ENCODE data around the gene VCAM1. TPM values are rescaled to one million over a fixed set of nuclear protein-coding genes. Genes with fewer than 3 reads are reported as not detected.

The VCAM1 gene
- total RNA-seq, 4 donors from 2014 or later, result 5.8 to 25.7 (median 7.9) TPM

GRCh38 chr1:100752791-100753190 lies 33.2 kb downstream of the VCAM1 start:
- TF ChIP-seq EP300 (IDR thresholded peaks at IDR 0.05), result no peak
- 91% methylated on average over 5 of the region's 5 CpGs for WGBS
- Histone ChIP-seq H3K27ac (replicated peaks in 1 of 4) (no peak overlapping the region), H3K9me3 (no peaks in the 10 kb centered on the region), H3K36me3 (no peaks in the 10 kb centered on the region), H3K27me3 (no peaks in the 10 kb centered on the region), H3K4me3 (no peak overlapping the region), H3K4me1 (no peaks in the 10 kb centered on the region)
- intact Hi-C loops (cut with DNase I), result no loop called here
- DNase-seq (ENCODE audit: extremely low spot score), result no peak

DNA sequence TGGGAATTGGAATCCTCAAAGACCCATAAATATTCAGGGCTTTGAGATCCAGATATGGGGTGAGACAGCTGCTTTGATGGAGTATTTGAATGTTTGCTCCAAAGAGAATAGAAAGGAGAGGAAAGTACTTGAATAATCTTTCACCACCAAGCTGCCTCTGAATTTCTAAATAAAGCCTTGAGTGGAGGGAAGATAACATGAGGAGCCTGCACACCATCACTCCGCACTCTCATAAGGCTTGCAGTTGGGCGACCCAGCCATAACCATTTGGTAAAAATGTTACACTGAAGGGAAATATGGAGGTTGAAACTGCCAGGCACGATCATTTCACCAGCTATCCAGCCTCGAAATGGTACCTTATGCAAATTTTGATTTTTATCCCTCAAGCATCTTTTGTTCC lies 38.4 kb downstream of the VCAM1 start:
- Histone ChIP-seq H3K4me1 (no peaks in the 10 kb centered on the region), H3K36me3 (no peaks in the 10 kb centered on the region), H3K27ac (replicated peaks in 1 of 4) (no peak overlapping the region), H3K4me3 (no peak overlapping the region), H3K9me3 (no peaks in the 10 kb centered on the region), H3K27me3 (no peaks in the 10 kb centered on the region)
- WGBS, result 81% methylated on average over 4 of the region's 4 CpGs
- TF ChIP-seq POLR2AphosphoS5 (IDR thresholded peaks at IDR 0.05) (no peak), EP300 (IDR thresholded peaks at IDR 0.05) (no peak), POLR2A (IDR thresholded peaks at IDR 0.05; ENCODE audit: low read depth) (no peak)
- TF ChIP-seq, protein P1, sequence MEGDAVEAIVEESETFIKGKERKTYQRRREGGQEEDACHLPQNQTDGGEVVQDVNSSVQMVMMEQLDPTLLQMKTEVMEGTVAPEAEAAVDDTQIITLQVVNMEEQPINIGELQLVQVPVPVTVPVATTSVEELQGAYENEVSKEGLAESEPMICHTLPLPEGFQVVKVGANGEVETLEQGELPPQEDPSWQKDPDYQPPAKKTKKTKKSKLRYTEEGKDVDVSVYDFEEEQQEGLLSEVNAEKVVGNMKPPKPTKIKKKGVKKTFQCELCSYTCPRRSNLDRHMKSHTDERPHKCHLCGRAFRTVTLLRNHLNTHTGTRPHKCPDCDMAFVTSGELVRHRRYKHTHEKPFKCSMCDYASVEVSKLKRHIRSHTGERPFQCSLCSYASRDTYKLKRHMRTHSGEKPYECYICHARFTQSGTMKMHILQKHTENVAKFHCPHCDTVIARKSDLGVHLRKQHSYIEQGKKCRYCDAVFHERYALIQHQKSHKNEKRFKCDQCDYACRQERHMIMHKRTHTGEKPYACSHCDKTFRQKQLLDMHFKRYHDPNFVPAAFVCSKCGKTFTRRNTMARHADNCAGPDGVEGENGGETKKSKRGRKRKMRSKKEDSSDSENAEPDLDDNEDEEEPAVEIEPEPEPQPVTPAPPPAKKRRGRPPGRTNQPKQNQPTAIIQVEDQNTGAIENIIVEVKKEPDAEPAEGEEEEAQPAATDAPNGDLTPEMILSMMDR (IDR thresholded peaks at IDR 0.05), result no peak
- no peak for DNase-seq (ENCODE audit: extremely low spot score)
- intact Hi-C loops (cut with DNase I), result no loop called here

GRCh38 chr1:100759188-100759587 lies 39.6 kb downstream of the VCAM1 start:
- Histone ChIP-seq H3K4me1 (no peaks in the 10 kb centered on the region), H3K9me3 (no peaks in the 10 kb centered on the region), H3K27me3 (no peaks in the 10 kb centered on the region), H3K36me3 (no peaks in the 10 kb centered on the region), H3K27ac (replicated peaks in 1 of 4) (no peak overlapping the region), H3K4me3 (no peak overlapping the region)
- no peak for DNase-seq (ENCODE audit: extremely low spot score)
- 87% methylated on average over 3 of the region's 3 CpGs for WGBS
- intact Hi-C loops (cut with DNase I), result no loop called here
- TF ChIP-seq EP300 (IDR thresholded peaks at IDR 0.05), result no peak
- TF ChIP-seq POLR2AphosphoS5 (IDR thresholded peaks at IDR 0.05), result no peak
- TF ChIP-seq, protein P1 (IDR thresholded peaks at IDR 0.05), result no peak
- TF ChIP-seq POLR2A (IDR thresholded peaks at IDR 0.05; ENCODE audit: low read depth), result no peak

DNA sequence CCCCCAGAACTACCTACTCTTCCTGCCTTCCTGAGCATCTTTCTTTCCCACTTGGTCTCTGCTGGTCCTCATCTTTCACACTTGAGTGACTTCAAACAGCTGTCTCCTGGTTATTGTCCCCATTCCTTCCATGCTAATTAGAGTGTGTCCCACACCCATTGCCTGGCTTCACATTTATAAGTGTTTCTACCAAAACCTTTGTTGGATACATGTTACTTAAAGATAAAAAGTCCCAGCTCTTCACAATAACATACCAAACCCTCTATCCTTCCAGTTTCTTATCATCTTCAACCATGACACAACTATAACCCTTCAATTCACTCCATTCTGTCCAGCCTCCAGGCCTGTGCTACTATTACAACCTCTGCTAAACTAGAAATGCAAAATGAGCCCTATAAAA lies 41.0 kb downstream of the VCAM1 start:
- no peak for TF ChIP-seq POLR2A (IDR thresholded peaks at IDR 0.05; ENCODE audit: low read depth)
- no peak for TF ChIP-seq POLR2AphosphoS5 (IDR thresholded peaks at IDR 0.05)
- TF ChIP-seq EP300 (IDR thresholded peaks at IDR 0.05), result no peak
- TF ChIP-seq, protein P1 (IDR thresholded peaks at IDR 0.05), result no peak
- Histone ChIP-seq H3K4me1 (peaks cover 0 to 7% (median 0%) of the 10 kb centered on the region in 4 donors), H3K4me3 (no peak overlapping the region), H3K9me3 (no peaks in the 10 kb centered on the region), H3K36me3 (no peaks in the 10 kb centered on the region), H3K27me3 (no peaks in the 10 kb centered on the region), H3K27ac (replicated peaks in 1 of 4) (no peak overlapping the region)
- intact Hi-C loops (cut with DNase I), result no loop called here
- DNase-seq (ENCODE audit: extremely low spot score), result no peak

DNA sequence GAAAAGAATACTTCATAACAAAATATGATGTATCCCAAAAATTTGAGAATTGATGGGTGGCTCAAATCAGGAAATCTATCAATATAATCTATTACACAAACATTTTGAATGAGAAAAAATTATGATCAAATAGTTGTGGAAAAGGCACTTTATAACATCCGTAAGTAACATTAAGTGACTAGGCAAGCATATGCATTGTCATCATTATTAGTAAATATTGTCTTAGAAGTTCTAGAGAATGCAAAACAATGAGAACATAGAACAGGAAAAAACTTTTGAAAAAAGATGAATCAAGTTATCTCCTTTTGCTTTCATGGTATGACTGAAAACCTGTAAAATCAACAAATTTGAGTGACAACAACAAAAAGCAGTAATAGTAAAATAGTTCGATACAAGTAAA lies 42.9 kb downstream of the VCAM1 start:
- TF ChIP-seq EP300 (IDR thresholded peaks at IDR 0.05) (no peak), POLR2AphosphoS5 (IDR thresholded peaks at IDR 0.05) (no peak), POLR2A (IDR thresholded peaks at IDR 0.05; ENCODE audit: low read depth) (no peak)
- TF ChIP-seq, protein P1 (IDR thresholded peaks at IDR 0.05), result no peak
- no peak for DNase-seq (ENCODE audit: extremely low spot score)
- H3K27me3 ChIP-seq, result no peaks in the 10 kb centered on the region
- H3K9me3 ChIP-seq, result no peaks in the 10 kb centered on the region
- H3K4me1 ChIP-seq, result peaks cover 0 to 7% (median 0%) of the 10 kb centered on the region in 4 donors
- no peaks in the 10 kb centered on the region for H3K36me3 ChIP-seq
- intact Hi-C loops (cut with DNase I), result no loop called here
- WGBS, result 96% methylated on average over 2 of the region's 2 CpGs
- no peak overlapping the region for H3K4me3 ChIP-seq
- H3K27ac ChIP-seq (replicated peaks in 1 of 4), result no peak overlapping the region

All from esophagus muscularis mucosa (tissue), 4 donors.